Activated CD8-positive, alpha-beta T cell treated with anti-CD3 and anti-CD28 coated beads for 36 hours (primary cell): ENCODE measurements around the gene TNNT3. TPM values are rescaled to one million over a fixed set of nuclear protein-coding genes. Genes with fewer than 3 reads are reported as not detected.

ENCODE experiments used
- ATAC-seq: fragments of 200-7000 bp; cut with Tn5 transposase; one replicate; pipeline ENCODE4 v1.10.0; 2021; ENCODE audit warnings: mild to moderate bottlenecking, moderate library complexity
- CTCF ChIA-PET: fragments of 350-600 bp; sonication (Branson Sonifier 250); formaldehyde crosslinking; loops from one replicate; lab custom pipeline; 2021; ENCODE audit warnings: antibody characterized with exemption; lab: Charles Lee
- POLR2A ChIA-PET: fragments of 350-600 bp; sonication (Branson Sonifier 250); formaldehyde crosslinking; loops from one replicate; lab custom pipeline; 2021; ENCODE audit warnings: antibody characterized with exemption; lab: Charles Lee
- DNase-seq: peaks from one replicate; pipeline ENCODE4 v3.0.0-alpha.2; 2020
- H3K27ac Mint-ChIP-seq: one replicate; pipeline ENCODE4 v1.8.0; 2021; ENCODE audit warnings: mild to moderate bottlenecking, mixed read lengths
- H3K27me3 Mint-ChIP-seq: one replicate; pipeline ENCODE4 v1.8.0; 2021; ENCODE audit warnings: mixed read lengths
- H3K36me3 Mint-ChIP-seq: one replicate; pipeline ENCODE4 v1.8.0; 2021; ENCODE audit warnings: low read depth, mixed read lengths
- H3K4me1 Mint-ChIP-seq: one replicate; pipeline ENCODE4 v1.8.0; 2021; ENCODE audit warnings: low read depth, mixed read lengths
- H3K4me3 Mint-ChIP-seq: one replicate; pipeline ENCODE4 v1.8.0; 2021; ENCODE audit warnings: mild to moderate bottlenecking, moderate library complexity, mixed read lengths
- H3K9me3 Mint-ChIP-seq: one replicate; pipeline ENCODE4 v1.8.0; 2021; ENCODE audit warnings: mixed read lengths
- CTCF ChIP-seq: fragments of 200-600 bp; IDR thresholded peaks from one replicate; pipeline ENCODE4 v1.8.0; 2022; ENCODE audit warnings: antibody characterized with exemption, mild to moderate bottlenecking
- intact Hi-C: fragments of 100-400 bp; cut with micrococcal nuclease; formaldehyde crosslinking; loops from one replicate; pipeline ENCODE4 v1.10.0; 2022
- total RNA-seq, 2 experiments: library from RNA; stranded (reverse); gene quantifications; one replicate each; pipeline ENCODE4 v1.2.3, GENCODE V29; 2021

Gene TNNT3
- total RNA-seq, 2 experiments from 2014 or later = 4.9 to 5.4 TPM

- no peaks in the 10 kb centered on the region for H3K4me1 Mint-ChIP-seq
- CTCF ChIA-PET = interaction anchor here (1.0 to 1.3 kb wide), 2 partner anchors 59 to 215 kb away, joined by 3 read pairs; no protein-coding TSS in a partner anchor
- H3K9me3 Mint-ChIP-seq = no peaks in the 10 kb centered on the region
- no peak for TF ChIP-seq CTCF
- H3K27me3 Mint-ChIP-seq = peaks cover 2% of the 10 kb centered on the region
- intact Hi-C loops = no loop called here
- H3K27ac Mint-ChIP-seq = no peak overlapping the region
- POLR2A ChIA-PET = interaction anchor here (1.0 kb wide), 1 partner anchor 39 kb away, joined by 3 read pairs; no protein-coding TSS in a partner anchor
- no peak overlapping the region for H3K4me3 Mint-ChIP-seq
- no peaks in the 10 kb centered on the region for H3K36me3 Mint-ChIP-seq
- DNase-seq (no peak), ATAC-seq (no peak)
These were observed 10.9 kb upstream of the TNNT3 start for GRCh38 chr11:1908618-1909017.

- Mint-ChIP-seq H3K4me3 (no peak overlapping the region), H3K36me3 (no peaks in the 10 kb centered on the region)
These were observed 10.0 kb upstream of the TNNT3 start for GRCh38 chr11:1909524-1909923.

GRCh38 chr11:1912289-1912878 is 7.1 kb upstream of the TNNT3 start:
- POLR2A ChIA-PET = no interaction called here
- H3K27me3 Mint-ChIP-seq = peaks cover 6% of the 10 kb centered on the region
- CTCF ChIA-PET = interaction anchor here (0.7 kb wide), 1 partner anchor 61 kb away, joined by 3 read pairs; no protein-coding TSS in a partner anchor

More at GRCh38 chr11:1909524-1909923, 10.0 kb upstream of the TNNT3 start:
- Mint-ChIP-seq H3K4me1 (peaks cover 2% of the 10 kb centered on the region), H3K27ac (no peak overlapping the region), H3K9me3 (no peaks in the 10 kb centered on the region), H3K27me3 (peaks cover 3% of the 10 kb centered on the region)
- intact Hi-C loops = no loop called here
- no peak for TF ChIP-seq CTCF
- POLR2A ChIA-PET = no interaction called here
- DNase-seq = no peak
- CTCF ChIA-PET = interaction anchor here (1.3 kb wide), 1 partner anchor 58 kb away, joined by 3 read pairs; no protein-coding TSS in a partner anchor
- no peak for ATAC-seq

GRCh38 chr11:1913271-1914060 is 6.0 kb upstream of the TNNT3 start:
- ATAC-seq = no peak
- Mint-ChIP-seq H3K27ac (no peak overlapping the region), H3K4me3 (no peak overlapping the region), H3K27me3 (peaks cover 6% of the 10 kb centered on the region), H3K9me3 (peaks cover 1% of the 10 kb centered on the region), H3K4me1 (peaks cover 17% of the 10 kb centered on the region), H3K36me3 (no peaks in the 10 kb centered on the region)
- intact Hi-C loops = loop anchor here (2.0 kb wide), 1 partner anchor 23 kb away; no protein-coding TSS in a partner anchor
- CTCF ChIA-PET = interaction anchor here (0.8 kb wide), 1 partner anchor 155 kb away, joined by 3 read pairs; no protein-coding TSS in a partner anchor
- POLR2A ChIA-PET = interaction anchor here (1.0 to 1.1 kb wide), 2 partner anchors 15 to 58 kb away, joined by 3 read pairs; no protein-coding TSS in a partner anchor
- TF ChIP-seq CTCF = no peak
- DNase-seq = no peak

More at GRCh38 chr11:1912289-1912878, 7.1 kb upstream of the TNNT3 start:
- H3K27ac Mint-ChIP-seq = no peak overlapping the region
- DNase-seq (no peak), ATAC-seq (no peak)
- intact Hi-C loops = no loop called here
- no peak for TF ChIP-seq CTCF
- no peaks in the 10 kb centered on the region for H3K36me3 Mint-ChIP-seq
- no peak overlapping the region for H3K4me3 Mint-ChIP-seq
- peaks cover 1% of the 10 kb centered on the region for H3K9me3 Mint-ChIP-seq
- peaks cover 17% of the 10 kb centered on the region for H3K4me1 Mint-ChIP-seq
